ENCODE results near the gene TMEM234. TPM values are rescaled to one million over a fixed set of nuclear protein-coding genes. Genes with fewer than 3 reads are reported as not detected.

Gene TMEM234
- total RNA-seq, 2 donors from 2014 or later = 8.1 to 8.9 TPM

DNA sequence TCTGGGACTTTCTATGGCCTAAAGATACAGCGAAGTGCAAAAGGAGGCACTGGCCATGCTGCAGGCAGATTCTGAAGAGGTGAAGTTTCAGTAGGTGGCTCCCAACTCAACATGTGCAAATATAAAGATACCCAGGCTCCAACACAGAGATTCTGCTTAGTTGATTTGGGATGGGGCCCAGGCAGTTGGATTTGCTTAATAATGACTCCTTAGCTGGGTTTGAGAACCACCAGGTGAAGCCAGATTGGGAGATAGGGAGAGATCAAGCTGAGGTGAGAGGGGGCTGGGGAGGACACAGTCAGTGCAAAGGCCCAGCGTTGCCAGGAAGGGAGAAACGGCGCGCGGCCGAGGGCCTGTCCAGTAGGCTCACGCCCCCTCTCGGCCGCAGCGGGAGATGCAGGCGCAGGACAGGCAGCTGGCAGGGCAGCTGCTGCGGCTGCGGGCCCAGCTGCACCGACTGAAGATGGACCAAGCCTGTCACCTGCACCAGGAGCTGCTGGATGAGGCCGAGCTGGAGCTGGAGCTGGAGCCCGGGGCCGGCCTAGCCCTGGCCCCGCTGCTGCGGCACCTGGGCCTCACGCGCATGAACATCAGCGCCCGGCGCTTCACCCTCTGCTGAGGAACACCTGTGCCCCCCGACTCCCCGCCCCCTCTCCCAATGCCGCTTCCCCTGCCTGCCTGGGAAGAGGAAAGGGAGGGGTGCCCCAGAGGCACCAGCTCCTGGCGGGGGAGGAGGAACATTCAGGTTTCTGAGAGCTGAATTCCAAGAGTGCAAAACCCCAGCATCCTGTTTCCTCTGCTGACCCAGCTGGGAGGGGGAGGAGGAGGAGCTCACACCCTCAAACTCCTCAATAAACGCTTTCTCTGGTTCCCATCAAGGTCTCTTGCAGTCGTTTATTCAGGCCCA is 26.1 kb upstream of the TMEM234 start:
- H3K36me3 ChIP-seq = no peaks in the 10 kb centered on the region
- H3K27me3 ChIP-seq = no peaks in the 10 kb centered on the region
- peaks cover 0 to 56% of the 10 kb centered on the region in 2 donors for H3K4me1 ChIP-seq
- H3K9me3 ChIP-seq = no peaks in the 10 kb centered on the region
- TF ChIP-seq, protein P1, sequence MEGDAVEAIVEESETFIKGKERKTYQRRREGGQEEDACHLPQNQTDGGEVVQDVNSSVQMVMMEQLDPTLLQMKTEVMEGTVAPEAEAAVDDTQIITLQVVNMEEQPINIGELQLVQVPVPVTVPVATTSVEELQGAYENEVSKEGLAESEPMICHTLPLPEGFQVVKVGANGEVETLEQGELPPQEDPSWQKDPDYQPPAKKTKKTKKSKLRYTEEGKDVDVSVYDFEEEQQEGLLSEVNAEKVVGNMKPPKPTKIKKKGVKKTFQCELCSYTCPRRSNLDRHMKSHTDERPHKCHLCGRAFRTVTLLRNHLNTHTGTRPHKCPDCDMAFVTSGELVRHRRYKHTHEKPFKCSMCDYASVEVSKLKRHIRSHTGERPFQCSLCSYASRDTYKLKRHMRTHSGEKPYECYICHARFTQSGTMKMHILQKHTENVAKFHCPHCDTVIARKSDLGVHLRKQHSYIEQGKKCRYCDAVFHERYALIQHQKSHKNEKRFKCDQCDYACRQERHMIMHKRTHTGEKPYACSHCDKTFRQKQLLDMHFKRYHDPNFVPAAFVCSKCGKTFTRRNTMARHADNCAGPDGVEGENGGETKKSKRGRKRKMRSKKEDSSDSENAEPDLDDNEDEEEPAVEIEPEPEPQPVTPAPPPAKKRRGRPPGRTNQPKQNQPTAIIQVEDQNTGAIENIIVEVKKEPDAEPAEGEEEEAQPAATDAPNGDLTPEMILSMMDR (IDR thresholded peaks at IDR 0.05) = peak; percentile 78 to 94
- H3K4me3 ChIP-seq = no peak overlapping the region
- H3K27ac ChIP-seq = peak overlapping the region; percentile 66 to 67
- peak; percentile 88 for DNase-seq (ENCODE audit: low spot score)

DNA sequence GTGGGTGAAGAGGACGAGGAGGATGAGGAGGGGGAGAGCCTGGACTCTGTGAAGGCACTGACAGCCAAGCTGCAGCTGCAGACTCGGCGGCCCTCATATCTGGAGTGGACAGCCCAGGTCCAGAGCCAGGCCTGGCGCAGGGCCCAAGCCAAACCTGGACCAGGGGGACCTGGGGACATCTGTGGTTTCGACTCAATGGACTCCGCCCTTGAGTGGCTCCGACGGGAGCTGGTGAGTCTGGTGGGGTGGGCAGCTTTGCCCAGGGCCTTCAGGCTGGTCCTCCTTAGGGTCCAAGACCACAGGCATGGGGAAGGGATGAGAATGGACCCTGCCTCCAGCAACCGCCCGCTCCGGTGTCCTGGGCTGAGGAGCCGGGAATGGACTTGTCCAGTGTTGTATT is 25.3 kb upstream of the TMEM234 start:
- peak overlapping the region; percentile 66 to 67 for H3K27ac ChIP-seq
- no peak for DNase-seq (ENCODE audit: low spot score)

DNA sequence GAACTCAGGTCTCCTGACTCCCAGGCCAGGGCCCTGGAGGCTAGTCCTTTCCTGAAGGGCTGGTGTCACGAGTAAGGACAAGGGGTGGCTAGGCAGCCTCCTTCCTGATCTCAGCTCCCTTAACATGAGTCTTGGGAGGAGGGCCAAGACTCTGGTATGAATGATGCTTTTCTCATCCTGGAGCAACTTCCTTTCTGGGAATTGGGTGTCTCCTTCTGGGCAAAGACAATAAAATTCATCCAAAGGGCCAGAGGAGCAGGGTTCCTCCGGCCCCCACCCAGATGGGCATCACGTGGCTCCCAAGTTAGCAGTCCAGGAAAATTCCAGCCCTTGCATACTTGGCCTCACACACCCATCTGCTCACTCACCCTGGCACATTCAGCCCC is 24.7 kb upstream of the TMEM234 start, which contains the start of gene FAM167B:
TSS of gene FAM167B (plus strand) at position 335 of the 386 bp plus-strand sequence. CDS start 200 bp downstream, outside the sequence.
- peak; percentile 71 for DNase-seq (ENCODE audit: low spot score)
- H3K27ac ChIP-seq = peak within 1 kb of the TSS; percentile 66 to 67
- TF ChIP-seq, protein P1 (IDR thresholded peaks at IDR 0.05) = no peak
- H3K9me3 ChIP-seq = no peaks in the 10 kb centered on the region
- peaks cover 0 to 62% of the 10 kb centered on the region in 2 donors for H3K4me1 ChIP-seq
- H3K27me3 ChIP-seq = no peaks in the 10 kb centered on the region
- H3K36me3 ChIP-seq = no peaks in the 10 kb centered on the region
- peak within 1 kb of the TSS in 1 of 2 donors; percentile 8 for H3K4me3 ChIP-seq

More for the DNA sequence above, 25.3 kb upstream of the TMEM234 start:
- TF ChIP-seq, protein P1 (IDR thresholded peaks at IDR 0.05) = no peak
- peak overlapping the region in 1 of 2 donors; percentile 8 for H3K4me3 ChIP-seq
- no peaks in the 10 kb centered on the region for H3K36me3 ChIP-seq
- H3K4me1 ChIP-seq = peaks cover 0 to 60% of the 10 kb centered on the region in 2 donors
- no peaks in the 10 kb centered on the region for H3K9me3 ChIP-seq
- no peaks in the 10 kb centered on the region for H3K27me3 ChIP-seq

DNA sequence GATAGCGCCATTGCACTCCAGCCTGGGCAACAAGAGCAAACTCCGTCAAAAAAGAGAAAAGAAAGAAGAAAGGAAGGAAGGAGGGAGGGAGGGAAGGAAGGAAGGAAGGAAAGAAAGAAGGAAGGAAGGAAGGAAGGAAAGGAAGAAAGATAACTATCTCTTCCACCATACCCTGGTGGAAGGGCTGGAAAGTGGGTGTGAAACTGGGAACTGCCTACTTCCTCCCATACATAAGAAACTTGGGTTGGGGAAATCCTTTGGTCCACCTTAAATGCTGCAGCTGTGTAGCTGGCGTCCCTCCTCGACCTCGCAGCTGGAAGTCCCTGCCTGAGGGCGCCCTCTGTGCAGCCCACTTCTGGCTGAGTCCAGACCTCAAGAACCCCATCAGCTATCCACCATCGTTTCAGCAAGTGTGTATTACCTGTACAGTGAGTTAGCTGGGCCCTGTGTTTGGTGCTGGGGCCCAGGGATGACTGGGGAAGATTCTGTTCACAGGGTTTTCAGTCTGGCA is 20.2 kb upstream of the TMEM234 start:
- TF ChIP-seq, protein P1 (IDR thresholded peaks at IDR 0.05) = no peak
- Histone ChIP-seq H3K4me3 (peak overlapping the region in 1 of 2 donors; percentile 12), H3K9me3 (no peaks in the 10 kb centered on the region), H3K4me1 (peaks cover 0 to 39% of the 10 kb centered on the region in 2 donors), H3K36me3 (no peaks in the 10 kb centered on the region), H3K27ac (peak overlapping the region in 1 of 2 donors; percentile 21), H3K27me3 (no peaks in the 10 kb centered on the region)
- no peak for DNase-seq (ENCODE audit: low spot score)

DNA sequence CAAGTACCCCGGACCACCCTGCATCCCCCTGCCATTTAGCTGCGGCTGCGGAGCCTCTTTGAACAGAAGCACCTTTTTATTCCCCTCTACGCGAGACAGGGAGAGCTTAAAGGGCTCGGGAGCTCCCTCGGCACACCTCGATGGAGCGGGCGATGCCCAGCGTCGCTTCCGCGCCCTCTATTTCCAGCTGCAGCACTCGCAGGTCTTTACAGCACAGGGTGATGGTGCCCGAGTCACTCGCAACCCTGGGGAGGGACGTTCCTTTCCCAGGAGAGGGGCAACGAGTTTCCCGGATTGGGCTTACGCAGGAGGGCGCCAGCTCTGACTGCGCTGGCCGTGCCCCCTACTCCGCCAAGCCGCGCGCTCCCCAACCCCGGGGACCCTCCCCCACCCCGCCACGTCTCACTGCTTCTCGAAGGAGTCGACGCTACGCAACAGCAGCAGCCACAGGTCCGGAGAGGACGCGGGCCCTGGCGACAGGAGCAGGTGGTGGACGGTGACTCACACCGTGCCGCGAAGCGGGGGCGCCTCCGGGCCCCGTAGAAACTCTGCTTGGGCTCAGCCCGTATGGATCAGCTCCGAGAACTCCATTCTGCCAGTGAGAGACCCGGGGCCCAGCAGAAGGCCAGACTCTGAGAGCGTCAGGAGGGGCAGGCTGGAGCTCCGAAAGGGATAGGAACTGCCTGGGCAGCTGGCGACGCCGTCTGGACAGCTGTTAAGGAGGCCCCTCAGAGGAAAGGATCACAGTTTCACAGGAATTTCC is 19.0 kb upstream of the TMEM234 start:
- peak overlapping the region; percentile 85 to 88 for H3K27ac ChIP-seq
- peak; percentile 73 for DNase-seq (ENCODE audit: low spot score)
- peaks cover 0 to 28% of the 10 kb centered on the region in 2 donors for H3K4me1 ChIP-seq

More for the DNA sequence above, 19.0 kb upstream of the TMEM234 start:
- TF ChIP-seq, protein P1 (IDR thresholded peaks at IDR 0.05) = no peak
- no peaks in the 10 kb centered on the region for H3K27me3 ChIP-seq
- peak overlapping the region; percentile 61 to 70 for H3K4me3 ChIP-seq
- H3K36me3 ChIP-seq = no peaks in the 10 kb centered on the region
- H3K9me3 ChIP-seq = no peaks in the 10 kb centered on the region

Data from right atrium auricular region (tissue), 2 donors.